GM23338 (cell line): Measurements from ENCODE around the gene RABGAP1L.

Experiments
- CREB1 ChIP-seq: fragments of 250-450 bp; sonication (Bioruptor Pico); IDR thresholded peaks from 2 replicates; pipeline ENCODE4 v1.5.0; 2020; ENCODE audit warnings: low read depth, mild to moderate bottlenecking, moderate library complexity
- TF ChIP-seq, protein P1 (sequence below), 2 experiments: fragments of 200-600 bp in 1 of 2; sonication (generic) in 1 of 2; conservative IDR thresholded peaks; 2 replicates each; pipeline versions ENCODE4 v1.5.1 to v1.6.1; 2016 to 2017; ENCODE audit warnings: antibody characterized with exemption in 2 of 2, low read depth in 2 of 2, mild to moderate bottlenecking in 2 of 2, moderate library complexity in 1 of 2

DNA sequence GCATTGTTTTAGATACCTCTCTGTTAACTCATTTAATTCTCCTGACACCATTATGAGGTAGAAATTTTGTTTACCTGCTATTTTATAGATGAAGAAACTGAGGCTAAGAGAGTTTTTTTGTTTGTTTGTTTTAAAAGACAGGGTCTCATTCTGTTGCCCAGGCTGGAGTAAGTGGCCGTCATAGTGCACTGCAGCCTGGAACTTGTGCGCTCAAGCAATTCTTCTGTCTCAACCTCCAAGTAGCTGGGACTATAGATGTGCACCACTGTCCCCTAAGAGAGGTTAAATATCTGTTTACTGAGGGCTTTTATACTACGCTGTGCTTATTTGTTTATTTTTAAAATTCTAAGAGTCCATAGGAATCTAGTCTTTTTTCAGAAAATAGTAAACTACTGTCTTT, 796.8 kb downstream of the RABGAP1L start:
- no peak for TF ChIP-seq CREB1 (CRISPR knock-in tag)
- TF ChIP-seq, protein P1, sequence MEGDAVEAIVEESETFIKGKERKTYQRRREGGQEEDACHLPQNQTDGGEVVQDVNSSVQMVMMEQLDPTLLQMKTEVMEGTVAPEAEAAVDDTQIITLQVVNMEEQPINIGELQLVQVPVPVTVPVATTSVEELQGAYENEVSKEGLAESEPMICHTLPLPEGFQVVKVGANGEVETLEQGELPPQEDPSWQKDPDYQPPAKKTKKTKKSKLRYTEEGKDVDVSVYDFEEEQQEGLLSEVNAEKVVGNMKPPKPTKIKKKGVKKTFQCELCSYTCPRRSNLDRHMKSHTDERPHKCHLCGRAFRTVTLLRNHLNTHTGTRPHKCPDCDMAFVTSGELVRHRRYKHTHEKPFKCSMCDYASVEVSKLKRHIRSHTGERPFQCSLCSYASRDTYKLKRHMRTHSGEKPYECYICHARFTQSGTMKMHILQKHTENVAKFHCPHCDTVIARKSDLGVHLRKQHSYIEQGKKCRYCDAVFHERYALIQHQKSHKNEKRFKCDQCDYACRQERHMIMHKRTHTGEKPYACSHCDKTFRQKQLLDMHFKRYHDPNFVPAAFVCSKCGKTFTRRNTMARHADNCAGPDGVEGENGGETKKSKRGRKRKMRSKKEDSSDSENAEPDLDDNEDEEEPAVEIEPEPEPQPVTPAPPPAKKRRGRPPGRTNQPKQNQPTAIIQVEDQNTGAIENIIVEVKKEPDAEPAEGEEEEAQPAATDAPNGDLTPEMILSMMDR (conservative IDR thresholded peaks at IDR 0.05; ENCODE audit: low read depth in 2 of 2), result no peak
